Panc1 (cell line): ENCODE data around the gene SECISBP2. TPM values are rescaled to one million over a fixed set of nuclear protein-coding genes. Genes with fewer than 3 reads are reported as not detected.

Experiments
- ATAC-seq: fragments of 200-7000 bp; cut with Tn5 transposase; 2 replicates; pipeline ENCODE4 v1.9.1; 2020; ENCODE audit warnings: mild to moderate bottlenecking, moderate library complexity
- BruUV-seq: library from RNA; stranded (reverse); fragments of 400-500 nt; replicated peaks from 2 replicates; lab custom pipeline; 2021; lab: Mats Ljungman, UMichigan
- CTCF ChIA-PET: fragments of 300-600 bp; sonication (Branson Sonifier 250); formaldehyde crosslinking; loops from one replicate; lab custom pipeline; 2022; ENCODE audit warnings: antibody characterized with exemption; lab: Charles Lee
- POLR2A ChIA-PET: fragments of 300-600 bp; sonication (Branson Sonifier 250); formaldehyde crosslinking; loops from one replicate; lab custom pipeline; 2022; ENCODE audit warnings: antibody characterized with exemption; lab: Charles Lee
- DNase-seq: peaks from one replicate; pipeline ENCODE4 v3.0.0-alpha.2; 2010; ENCODE audit warnings: low read depth, low spot score
- H3K27ac ChIP-seq: 2 replicates; pipeline ENCODE4 v1.5.1; 2011; ENCODE audit warnings: mild to moderate bottlenecking, low read length, inconsistent platforms
- H3K27me3 ChIP-seq: fragments of 200-500 bp; sonication (Bioruptor generic); 2 replicates; pipeline ENCODE4 v1.6.0; 2014; ENCODE audit warnings: low read length, inconsistent platforms; ENCODE audit not compliant: control insufficient read depth, insufficient read depth
- H3K36me3 ChIP-seq: fragments of 200-500 bp; sonication (Bioruptor generic); 2 replicates; pipeline ENCODE4 v1.5.1; 2014; ENCODE audit warnings: inconsistent platforms, mild to moderate bottlenecking, low read length, moderate library complexity; ENCODE audit not compliant: control insufficient read depth, insufficient read depth
- H3K4me1 ChIP-seq: 2 replicates; pipeline ENCODE4 v1.5.1; 2011; ENCODE audit warnings: inconsistent platforms, mild to moderate bottlenecking, low read length, moderate library complexity; ENCODE audit not compliant: control insufficient read depth, insufficient read depth
- H3K4me3 ChIP-seq, 2 experiments: 2 replicates each; pipeline ENCODE4 v1.5.1; 2011 to 2012; ENCODE audit warnings: low read depth in 2 of 2, low read length in 2 of 2, mild to moderate bottlenecking in 2 of 2, inconsistent platforms in 1 of 2, moderate library complexity in 1 of 2
- H3K9me3 ChIP-seq: fragments of 200-500 bp; sonication (Bioruptor generic); 2 replicates; pipeline ENCODE4 v1.5.1; 2014; ENCODE audit warnings: low read depth, mild to moderate bottlenecking, inconsistent platforms, low read length, moderate library complexity; ENCODE audit not compliant: control insufficient read depth, insufficient read depth
- CTCF ChIP-seq: fragments of 450-650 bp; IDR thresholded peaks from 2 replicates; pipeline ENCODE4 v1.5.1; 2017; ENCODE audit warnings: mild to moderate bottlenecking
- POLR2AphosphoS5 ChIP-seq: IDR thresholded peaks from 2 replicates; pipeline ENCODE4 v1.6.1; 2012; ENCODE audit warnings: mild to moderate bottlenecking, low read depth, low read length, moderate library complexity
- SIN3A ChIP-seq: IDR thresholded peaks from 2 replicates; pipeline ENCODE4 v1.6.1; 2012; ENCODE audit warnings: low read depth, mild to moderate bottlenecking, low read length, moderate library complexity, borderline replicate concordance; ENCODE audit not compliant: insufficient read depth
- TCF7L2 ChIP-seq: IDR thresholded peaks from 2 replicates; pipeline ENCODE4 v1.6.1; 2011; ENCODE audit warnings: mild to moderate bottlenecking, low read depth, low read length, inconsistent platforms
- in situ Hi-C: cut with HindIII; loops from 2 replicates; pipeline ENCODE4 v1.10.0; 2016; ENCODE audit warnings: low sequenced_read_pairs, low pct_unique_long_range_greater_than_20kb
- intact Hi-C: fragments of 100-400 bp; cut with micrococcal nuclease; formaldehyde crosslinking; loops from one replicate; pipeline ENCODE4 v1.10.0; 2022; ENCODE audit not compliant: unreplicated experiment
- total RNA-seq: library from RNA; stranded (reverse); gene quantifications from one replicate; pipeline ENCODE4 v1.2.1, GENCODE V29; 2021; ENCODE audit not compliant: unreplicated experiment
- TF ChIP-seq, protein P1 (sequence below), 2 experiments: IDR thresholded peaks; 2 replicates each; pipeline ENCODE4 v1.6.1; 2011 to 2012; ENCODE audit warnings: low read depth in 2 of 2, control low read depth in 1 of 2, low read length in 1 of 2, mild to moderate bottlenecking in 1 of 2, moderate library complexity in 1 of 2; ENCODE audit not compliant: insufficient read depth in 1 of 2

The SECISBP2 gene
- total RNA-seq, 1 experiment from 2014 or later = 17.7 TPM

DNA sequence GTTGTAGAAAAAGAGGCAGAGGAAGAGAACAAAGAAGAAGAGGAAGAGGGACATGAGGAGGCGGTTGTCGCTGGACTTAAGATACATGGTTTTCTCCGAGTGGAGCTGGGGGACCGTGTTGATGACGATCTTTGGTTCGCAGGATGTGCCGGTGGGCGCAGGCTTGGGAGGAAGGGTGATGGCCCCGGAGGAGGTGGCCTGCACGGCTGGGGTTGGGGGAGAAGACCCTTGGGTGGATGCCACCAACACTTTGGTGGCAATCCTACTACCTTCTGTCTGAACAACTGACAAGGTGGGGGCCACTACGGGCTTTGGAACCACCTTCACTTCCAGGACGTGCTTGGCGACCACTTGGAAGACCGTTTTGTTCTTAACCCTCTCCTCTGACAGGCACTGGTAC, 60.7 kb downstream of the SECISBP2 start:
- no peak for TF ChIP-seq POLR2AphosphoS5
- TF ChIP-seq SIN3A = no peak
- TF ChIP-seq, protein P1, sequence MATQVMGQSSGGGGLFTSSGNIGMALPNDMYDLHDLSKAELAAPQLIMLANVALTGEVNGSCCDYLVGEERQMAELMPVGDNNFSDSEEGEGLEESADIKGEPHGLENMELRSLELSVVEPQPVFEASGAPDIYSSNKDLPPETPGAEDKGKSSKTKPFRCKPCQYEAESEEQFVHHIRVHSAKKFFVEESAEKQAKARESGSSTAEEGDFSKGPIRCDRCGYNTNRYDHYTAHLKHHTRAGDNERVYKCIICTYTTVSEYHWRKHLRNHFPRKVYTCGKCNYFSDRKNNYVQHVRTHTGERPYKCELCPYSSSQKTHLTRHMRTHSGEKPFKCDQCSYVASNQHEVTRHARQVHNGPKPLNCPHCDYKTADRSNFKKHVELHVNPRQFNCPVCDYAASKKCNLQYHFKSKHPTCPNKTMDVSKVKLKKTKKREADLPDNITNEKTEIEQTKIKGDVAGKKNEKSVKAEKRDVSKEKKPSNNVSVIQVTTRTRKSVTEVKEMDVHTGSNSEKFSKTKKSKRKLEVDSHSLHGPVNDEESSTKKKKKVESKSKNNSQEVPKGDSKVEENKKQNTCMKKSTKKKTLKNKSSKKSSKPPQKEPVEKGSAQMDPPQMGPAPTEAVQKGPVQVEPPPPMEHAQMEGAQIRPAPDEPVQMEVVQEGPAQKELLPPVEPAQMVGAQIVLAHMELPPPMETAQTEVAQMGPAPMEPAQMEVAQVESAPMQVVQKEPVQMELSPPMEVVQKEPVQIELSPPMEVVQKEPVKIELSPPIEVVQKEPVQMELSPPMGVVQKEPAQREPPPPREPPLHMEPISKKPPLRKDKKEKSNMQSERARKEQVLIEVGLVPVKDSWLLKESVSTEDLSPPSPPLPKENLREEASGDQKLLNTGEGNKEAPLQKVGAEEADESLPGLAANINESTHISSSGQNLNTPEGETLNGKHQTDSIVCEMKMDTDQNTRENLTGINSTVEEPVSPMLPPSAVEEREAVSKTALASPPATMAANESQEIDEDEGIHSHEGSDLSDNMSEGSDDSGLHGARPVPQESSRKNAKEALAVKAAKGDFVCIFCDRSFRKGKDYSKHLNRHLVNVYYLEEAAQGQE (IDR thresholded peaks at IDR 0.05; ENCODE audit: insufficient read depth in 1 of 2, low read depth in 2 of 2, low read length in 1 of 2) = no peak
- TF ChIP-seq TCF7L2 = no peak
- TF ChIP-seq CTCF = no peak
- in situ Hi-C loops = no loop called here
- BruUV-seq = no TSS peak
- H3K4me1 ChIP-seq = no peaks in the 10 kb centered on the region
- no peaks in the 10 kb centered on the region for H3K27me3 ChIP-seq
- no peaks in the 10 kb centered on the region for H3K36me3 ChIP-seq
- ChIA-PET CTCF (no interaction called here), POLR2A (no interaction called here)
- no peaks in the 10 kb centered on the region for H3K9me3 ChIP-seq
- no peak overlapping the region for H3K4me3 ChIP-seq
- intact Hi-C loops = loop anchor here (10.0 kb wide), 1 partner anchor 166 kb away; no protein-coding TSS in a partner anchor
- DNase-seq (no peak), ATAC-seq (no peak)
- no peak overlapping the region for H3K27ac ChIP-seq

DNA sequence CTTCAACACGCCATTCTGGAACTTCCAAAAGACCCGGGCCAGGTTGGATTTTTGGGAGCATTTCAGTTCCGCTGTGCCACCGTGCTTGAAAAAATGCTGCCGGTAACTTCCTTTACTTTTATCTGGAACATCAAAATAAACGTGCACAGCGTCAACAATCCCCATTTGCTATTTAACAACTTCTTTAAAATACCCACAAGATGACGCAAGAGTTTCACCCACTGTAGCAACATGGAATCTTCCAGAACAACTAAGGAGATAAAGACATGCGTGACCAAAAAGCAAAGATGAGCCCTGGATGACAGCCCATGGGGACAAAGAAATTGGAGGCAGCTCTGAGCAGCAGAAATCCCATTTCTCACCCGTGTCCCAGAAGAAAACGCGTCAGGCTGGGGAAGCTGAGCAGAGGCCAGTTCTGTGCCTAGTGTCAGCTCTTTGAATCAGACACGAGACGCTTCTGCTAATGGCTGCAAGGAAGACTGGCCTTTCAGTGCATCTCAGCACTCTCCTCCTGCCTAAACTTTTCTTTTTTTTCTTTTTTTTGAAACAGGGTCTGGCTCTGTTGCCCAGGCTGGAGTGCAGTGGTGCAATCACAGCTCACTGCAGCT, 61.3 kb downstream of the SECISBP2 start:
- intact Hi-C loops = loop anchor here (10.0 kb wide), 1 partner anchor 165 kb away; no protein-coding TSS in a partner anchor
- POLR2A ChIA-PET = no interaction called here
- BruUV-seq = no TSS peak
- in situ Hi-C loops = no loop called here
- no peak for DNase-seq
- no peaks in the 10 kb centered on the region for H3K4me1 ChIP-seq
- CTCF ChIA-PET = no interaction called here
- no peaks in the 10 kb centered on the region for H3K9me3 ChIP-seq
- no peak overlapping the region for H3K4me3 ChIP-seq
- H3K27me3 ChIP-seq = no peaks in the 10 kb centered on the region
- no peak for ATAC-seq
- H3K36me3 ChIP-seq = no peaks in the 10 kb centered on the region
- H3K27ac ChIP-seq = no peak overlapping the region
- no peak for TF ChIP-seq POLR2AphosphoS5
- no peak for TF ChIP-seq CTCF
- TF ChIP-seq TCF7L2 = no peak
- TF ChIP-seq, protein P1 (IDR thresholded peaks at IDR 0.05; ENCODE audit: insufficient read depth in 1 of 2, low read depth in 2 of 2, low read length in 1 of 2) = no peak
- no peak for TF ChIP-seq SIN3A
